Transverse colon (tissue), 4 donors: ENCODE results near the gene GRIK4.

Experiments used
- EP300 ChIP-seq: sonication (generic); formaldehyde crosslinking; IDR thresholded peaks from one replicate; pipeline ENCODE4 v1.6.1; 2017; ENCODE audit warnings: antibody characterized with exemption, low read depth
- POLR2A ChIP-seq: fragments of 450-650 bp; IDR thresholded peaks from one replicate; pipeline ENCODE4 v1.6.1; 2016; ENCODE audit warnings: antibody characterized with exemption, mild to moderate bottlenecking, moderate library complexity
- POLR2AphosphoS5 ChIP-seq, 3 donors: sonication (generic); formaldehyde crosslinking; IDR thresholded peaks; one replicate each; pipeline ENCODE4 v1.6.1; 2016; ENCODE audit warnings: antibody characterized with exemption in 3 of 3
- TF ChIP-seq, protein P1 (sequence below), 5 experiments: fragments of 200-600 bp in 3 of 5; fragments of 450-650 bp in 2 of 5; sonication (generic) in 3 of 5; IDR thresholded peaks; 1 replicate in 2 of 5; 2 replicates in 3 of 5; pipeline ENCODE4 v1.5.1; 2016 to 2017; ENCODE audit warnings: antibody characterized with exemption in 5 of 5, inconsistent platforms in 3 of 5, mild to moderate bottlenecking in 2 of 5, moderate library complexity in 1 of 5

- TF ChIP-seq POLR2AphosphoS5 (IDR thresholded peaks at IDR 0.05) (no peak), POLR2A (no peak), EP300 (no peak)
- TF ChIP-seq, protein P1, sequence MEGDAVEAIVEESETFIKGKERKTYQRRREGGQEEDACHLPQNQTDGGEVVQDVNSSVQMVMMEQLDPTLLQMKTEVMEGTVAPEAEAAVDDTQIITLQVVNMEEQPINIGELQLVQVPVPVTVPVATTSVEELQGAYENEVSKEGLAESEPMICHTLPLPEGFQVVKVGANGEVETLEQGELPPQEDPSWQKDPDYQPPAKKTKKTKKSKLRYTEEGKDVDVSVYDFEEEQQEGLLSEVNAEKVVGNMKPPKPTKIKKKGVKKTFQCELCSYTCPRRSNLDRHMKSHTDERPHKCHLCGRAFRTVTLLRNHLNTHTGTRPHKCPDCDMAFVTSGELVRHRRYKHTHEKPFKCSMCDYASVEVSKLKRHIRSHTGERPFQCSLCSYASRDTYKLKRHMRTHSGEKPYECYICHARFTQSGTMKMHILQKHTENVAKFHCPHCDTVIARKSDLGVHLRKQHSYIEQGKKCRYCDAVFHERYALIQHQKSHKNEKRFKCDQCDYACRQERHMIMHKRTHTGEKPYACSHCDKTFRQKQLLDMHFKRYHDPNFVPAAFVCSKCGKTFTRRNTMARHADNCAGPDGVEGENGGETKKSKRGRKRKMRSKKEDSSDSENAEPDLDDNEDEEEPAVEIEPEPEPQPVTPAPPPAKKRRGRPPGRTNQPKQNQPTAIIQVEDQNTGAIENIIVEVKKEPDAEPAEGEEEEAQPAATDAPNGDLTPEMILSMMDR (IDR thresholded peaks at IDR 0.05), result no peak
Measured at GRCh38 chr11:120646206-120646605, 134.7 kb downstream of the GRIK4 start.
